DMS53 (cell line): ENCODE measurements around the gene POU3F3.
A peak's percentile ranks its signal among the peaks of the same experiment; 100 is the strongest.

Source experiments
- DNase-seq: peaks from one replicate; lab custom pipeline; 2025; lab: John Stamatoyannopoulos, UW

Gene POU3F3

DNA sequence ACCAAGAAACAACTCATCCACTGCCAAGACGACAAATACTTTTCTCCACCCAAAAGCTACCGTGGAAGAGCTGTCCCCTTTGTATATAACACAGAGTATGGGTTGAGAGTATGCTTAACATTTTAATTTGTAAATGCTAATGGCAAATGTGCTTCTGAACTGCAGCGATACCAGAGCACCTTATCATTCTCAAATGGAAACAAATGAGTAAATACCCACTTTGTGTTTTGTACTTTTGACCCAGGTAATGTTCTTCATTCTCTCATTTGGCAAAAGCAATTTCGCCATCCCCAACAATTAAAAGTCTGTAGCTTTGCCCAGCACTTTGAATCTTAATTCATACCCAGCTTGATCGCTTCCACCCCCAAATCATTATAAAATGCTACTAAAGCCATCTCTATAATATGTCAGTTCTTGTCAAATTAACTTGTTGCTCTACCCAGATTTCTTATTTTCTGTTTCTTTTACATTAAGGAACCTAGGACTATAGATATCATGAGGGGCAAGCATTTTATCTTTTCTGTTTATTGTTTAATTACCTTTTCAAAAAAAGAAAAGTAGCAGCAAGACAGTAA, 6.2 kb upstream of the POU3F3 start:
- DNase-seq, result no peak

GRCh38 chr2:104848526-104848925, 5.4 kb upstream of the POU3F3 start:
- no peak for DNase-seq

GRCh38 chr2:104849101-104849500, 4.8 kb upstream of the POU3F3 start:
- DNase-seq, result no peak

DNA sequence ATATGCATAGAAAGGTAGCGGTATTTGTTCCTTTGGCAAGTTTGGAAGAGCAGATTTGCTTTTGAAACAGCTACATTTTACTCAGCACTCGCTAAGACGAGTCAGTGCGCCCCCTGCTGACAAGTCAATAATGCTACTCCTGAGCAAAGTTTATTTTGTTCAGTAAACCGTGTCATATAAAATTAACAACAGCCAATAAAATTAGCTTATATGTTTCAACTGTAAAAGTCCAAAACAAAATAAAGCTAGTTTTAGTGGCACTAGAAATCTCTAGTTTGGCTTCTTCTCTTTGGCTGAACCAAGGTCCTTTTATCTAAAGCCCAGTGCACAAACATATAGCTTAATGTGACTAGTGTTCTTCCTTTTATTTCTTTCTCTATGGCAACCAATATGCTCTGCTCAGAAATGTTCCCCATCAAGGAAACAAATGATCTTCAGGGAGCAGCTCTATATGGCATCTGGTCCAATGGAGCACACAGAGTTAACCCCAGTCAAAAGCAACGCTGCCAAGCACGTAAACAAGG, 4.2 kb upstream of the POU3F3 start:
- DNase-seq, result peak; percentile 84

- DNase-seq, result no peak
These were observed 3.3 kb upstream of the POU3F3 start for GRCh38 chr2:104850361-104851290.

DNA sequence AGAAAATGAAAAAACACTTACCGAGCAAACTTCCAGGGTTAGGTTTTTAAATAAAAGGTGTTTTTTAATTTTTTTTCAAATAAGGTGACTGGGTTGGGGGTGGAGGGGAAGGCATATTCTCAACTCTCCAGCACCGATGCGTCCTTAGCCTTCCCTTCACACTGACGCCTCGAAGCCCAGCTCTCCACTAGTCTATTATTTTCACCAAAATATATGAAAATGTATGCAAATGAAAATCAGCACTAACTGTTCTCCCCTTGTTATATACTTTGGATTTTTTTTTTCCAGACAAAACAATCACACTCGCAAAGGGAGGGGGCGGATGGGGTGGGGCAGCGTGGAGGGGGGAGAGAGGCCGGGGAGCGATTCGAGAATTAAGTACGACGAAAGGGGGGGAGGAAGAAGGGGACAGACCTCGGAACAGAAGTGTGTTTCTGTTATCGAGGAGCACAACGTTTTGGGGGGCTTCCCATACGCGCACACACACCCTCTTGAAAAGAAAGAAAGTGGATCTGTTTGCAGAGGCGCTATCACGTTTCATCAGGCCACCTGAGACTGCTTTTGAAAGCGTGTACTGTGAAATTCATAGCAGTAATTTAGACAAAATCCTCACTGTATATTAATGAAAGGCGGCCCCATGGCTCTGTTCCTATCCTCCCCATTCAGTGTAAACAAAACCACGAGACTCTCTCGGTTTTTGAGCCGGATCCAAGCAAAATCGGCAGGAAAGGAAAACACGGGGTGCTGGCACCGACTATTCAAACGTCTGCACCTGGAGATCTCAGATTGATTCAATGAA, 2.4 kb upstream of the POU3F3 start:
- DNase-seq, result peak; percentile 47

- DNase-seq, result peak; percentile 62
These were observed 1.7 kb upstream of the POU3F3 start for GRCh38 chr2:104852090-104852666.

DNA sequence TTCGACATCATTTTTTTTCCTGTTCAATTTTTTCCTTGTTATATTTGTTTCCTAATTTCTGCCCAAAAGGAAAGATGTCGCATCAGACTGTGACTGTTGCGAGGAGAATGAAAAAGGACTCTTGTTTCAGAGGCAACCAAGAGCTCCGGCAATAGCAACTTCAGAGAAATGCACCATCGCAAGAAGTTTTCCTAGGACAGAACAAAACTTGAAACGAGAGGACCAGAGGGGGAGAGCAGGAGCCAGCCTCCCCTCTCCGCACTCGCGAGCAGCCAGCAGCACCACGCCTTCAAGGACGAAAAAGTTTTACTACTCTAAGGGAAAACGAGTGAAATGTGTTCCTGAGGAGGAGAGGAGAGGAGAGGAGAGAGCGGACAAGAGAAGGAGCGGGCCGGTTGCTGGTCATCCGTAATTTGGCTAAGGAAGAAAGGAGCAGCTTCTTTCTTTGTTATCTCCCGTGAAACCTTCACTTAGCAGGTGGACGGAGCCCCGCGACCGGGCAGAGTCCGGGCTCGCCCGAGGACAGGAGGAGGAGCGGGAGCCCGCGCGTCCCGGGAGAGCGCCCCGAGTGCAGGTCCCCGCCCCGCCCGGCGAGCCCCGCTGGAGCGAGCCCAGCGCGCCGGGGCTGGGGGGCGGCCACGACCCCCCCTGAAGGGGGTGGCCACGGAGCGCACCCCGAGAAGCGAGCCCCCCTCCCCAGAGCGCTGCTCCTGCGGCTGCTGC, 744 bp downstream of the POU3F3 start:
- peak; percentile 40 for DNase-seq

DNA sequence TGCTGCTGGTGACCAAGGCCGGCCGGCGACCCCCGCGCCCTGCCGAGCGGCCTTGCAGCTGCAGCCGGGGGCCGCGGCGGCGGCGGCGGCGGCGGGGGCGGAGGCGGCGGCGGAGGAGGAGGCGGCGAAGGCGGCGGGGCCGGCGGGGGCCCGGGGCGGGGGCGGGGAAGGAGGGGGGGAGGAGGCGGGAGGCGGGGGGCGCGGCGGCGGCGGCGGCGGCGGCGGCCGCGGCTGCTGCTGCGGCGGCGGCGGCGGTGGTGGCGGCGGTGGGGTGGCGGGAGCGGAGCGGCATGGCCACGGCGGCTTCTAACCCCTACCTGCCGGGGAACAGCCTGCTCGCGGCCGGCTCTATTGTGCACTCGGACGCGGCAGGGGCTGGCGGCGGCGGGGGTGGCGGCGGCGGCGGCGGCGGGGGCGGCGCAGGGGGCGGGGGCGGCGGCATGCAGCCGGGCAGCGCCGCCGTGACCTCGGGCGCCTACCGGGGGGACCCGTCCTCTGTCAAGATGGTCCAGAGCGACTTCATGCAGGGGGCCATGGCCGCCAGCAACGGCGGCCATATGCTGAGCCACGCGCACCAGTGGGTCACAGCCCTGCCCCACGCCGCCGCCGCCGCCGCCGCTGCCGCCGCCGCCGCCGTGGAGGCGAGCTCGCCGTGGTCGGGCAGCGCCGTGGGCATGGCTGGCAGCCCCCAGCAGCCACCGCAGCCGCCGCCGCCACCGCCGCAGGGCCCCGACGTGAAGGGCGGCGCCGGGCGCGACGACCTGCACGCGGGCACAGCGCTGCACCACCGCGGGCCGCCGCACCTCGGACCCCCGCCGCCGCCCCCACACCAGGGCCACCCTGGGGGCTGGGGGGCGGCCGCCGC, 1.5 kb downstream of the POU3F3 start:
- peak; percentile 39 for DNase-seq

DNA sequence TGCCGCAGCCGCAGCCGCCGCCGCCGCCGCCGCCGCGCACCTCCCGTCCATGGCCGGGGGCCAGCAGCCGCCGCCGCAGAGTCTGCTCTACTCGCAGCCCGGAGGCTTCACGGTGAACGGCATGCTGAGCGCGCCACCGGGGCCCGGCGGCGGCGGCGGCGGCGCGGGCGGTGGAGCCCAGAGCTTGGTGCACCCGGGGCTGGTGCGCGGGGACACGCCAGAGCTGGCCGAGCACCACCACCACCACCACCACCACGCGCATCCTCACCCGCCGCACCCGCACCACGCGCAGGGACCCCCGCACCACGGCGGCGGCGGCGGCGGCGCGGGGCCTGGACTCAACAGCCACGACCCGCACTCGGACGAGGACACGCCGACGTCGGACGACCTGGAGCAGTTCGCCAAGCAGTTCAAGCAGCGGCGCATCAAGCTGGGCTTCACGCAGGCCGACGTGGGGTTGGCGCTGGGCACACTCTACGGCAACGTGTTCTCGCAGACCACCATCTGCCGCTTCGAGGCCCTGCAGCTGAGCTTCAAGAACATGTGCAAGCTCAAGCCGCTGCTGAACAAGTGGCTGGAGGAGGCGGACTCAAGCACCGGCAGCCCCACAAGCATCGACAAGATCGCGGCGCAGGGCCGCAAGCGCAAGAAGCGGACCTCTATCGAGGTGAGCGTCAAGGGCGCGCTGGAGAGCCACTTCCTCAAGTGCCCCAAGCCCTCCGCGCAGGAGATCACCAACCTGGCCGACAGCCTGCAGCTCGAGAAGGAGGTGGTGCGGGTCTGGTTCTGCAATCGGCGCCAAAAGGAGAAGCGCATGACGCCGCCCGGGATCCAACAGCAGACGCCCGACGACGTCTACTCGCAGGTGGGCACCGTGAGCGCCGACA, 2.4 kb downstream of the POU3F3 start:
- DNase-seq, result no peak

GRCh38 chr2:104856973-104857261, 3.0 kb downstream of the POU3F3 start:
- DNase-seq, result no peak

GRCh38 chr2:104857262-104858005, 3.5 kb downstream of the POU3F3 start:
- no peak for DNase-seq

DNA sequence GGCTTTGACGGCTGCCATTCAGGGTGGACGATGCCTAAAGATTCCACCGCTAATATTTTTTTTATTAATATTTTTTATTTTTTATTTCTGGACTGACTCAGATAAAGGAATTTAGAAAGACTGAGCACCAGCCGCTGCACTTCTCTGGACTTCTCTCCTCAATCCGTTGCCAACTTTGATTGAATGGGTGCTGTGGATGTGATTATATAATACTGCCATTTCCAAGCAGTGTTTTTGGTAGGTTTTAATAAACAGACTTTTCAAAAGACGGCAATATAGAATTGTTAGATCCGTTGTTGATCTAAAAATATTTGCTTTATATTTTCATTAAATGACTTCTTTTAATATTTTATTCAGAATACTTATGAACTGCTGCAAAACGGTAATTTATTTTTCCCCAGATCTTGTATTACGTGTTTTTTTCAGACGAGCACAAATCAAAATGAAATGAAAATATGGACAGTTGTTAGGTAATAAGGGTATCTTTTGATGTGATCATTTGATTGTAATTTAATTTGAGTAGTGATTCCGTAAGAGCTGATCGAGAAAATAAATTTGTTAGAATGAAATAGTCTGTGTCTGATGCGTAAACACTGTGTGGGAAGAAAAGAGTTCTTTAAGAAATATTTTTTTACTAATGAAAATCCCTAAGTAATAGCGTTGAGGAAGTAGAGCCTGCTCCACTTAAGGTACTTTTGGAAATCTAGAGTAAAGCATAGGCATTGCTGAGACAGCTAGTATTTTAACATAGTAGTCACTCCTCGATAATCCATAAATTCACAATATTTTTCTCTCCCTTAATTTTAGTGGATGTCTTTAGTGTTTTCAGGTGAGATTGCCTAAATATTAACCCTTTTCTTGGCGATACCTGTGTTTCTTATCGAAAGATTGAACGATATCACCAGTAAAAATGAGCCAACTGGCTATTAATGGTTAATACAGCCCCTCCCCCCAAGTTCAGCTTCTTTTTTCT, 4.4 kb downstream of the POU3F3 start:
- no peak for DNase-seq

GRCh38 chr2:104859291-104859765, 5.4 kb downstream of the POU3F3 start:
- DNase-seq, result no peak

GRCh38 chr2:104859766-104860450, 6.0 kb downstream of the POU3F3 start:
- DNase-seq, result no peak

GRCh38 chr2:104860451-104860790, 6.5 kb downstream of the POU3F3 start:
- no peak for DNase-seq
